Stimulated activated CD8-positive, alpha-beta memory T cell treated with anti-CD3 and anti-CD28 coated beads, Interleukin-4, amount 100 ng/mL, for 4 hours (primary cell): ENCODE measurements around the gene STING1.
"Not testable (repeated sequence)": the region's sequence is repeated elsewhere in the genome, so short reads cannot be mapped to it uniquely, and the experiment has no call there.

Experiments
- DNase-seq, 2 donors: peaks; one replicate each; pipeline ENCODE4 v3.0.0-alpha.2; 2020; ENCODE audit warnings: low read depth in 2 of 2, low spot score in 1 of 2

STING1 gene

DNA sequence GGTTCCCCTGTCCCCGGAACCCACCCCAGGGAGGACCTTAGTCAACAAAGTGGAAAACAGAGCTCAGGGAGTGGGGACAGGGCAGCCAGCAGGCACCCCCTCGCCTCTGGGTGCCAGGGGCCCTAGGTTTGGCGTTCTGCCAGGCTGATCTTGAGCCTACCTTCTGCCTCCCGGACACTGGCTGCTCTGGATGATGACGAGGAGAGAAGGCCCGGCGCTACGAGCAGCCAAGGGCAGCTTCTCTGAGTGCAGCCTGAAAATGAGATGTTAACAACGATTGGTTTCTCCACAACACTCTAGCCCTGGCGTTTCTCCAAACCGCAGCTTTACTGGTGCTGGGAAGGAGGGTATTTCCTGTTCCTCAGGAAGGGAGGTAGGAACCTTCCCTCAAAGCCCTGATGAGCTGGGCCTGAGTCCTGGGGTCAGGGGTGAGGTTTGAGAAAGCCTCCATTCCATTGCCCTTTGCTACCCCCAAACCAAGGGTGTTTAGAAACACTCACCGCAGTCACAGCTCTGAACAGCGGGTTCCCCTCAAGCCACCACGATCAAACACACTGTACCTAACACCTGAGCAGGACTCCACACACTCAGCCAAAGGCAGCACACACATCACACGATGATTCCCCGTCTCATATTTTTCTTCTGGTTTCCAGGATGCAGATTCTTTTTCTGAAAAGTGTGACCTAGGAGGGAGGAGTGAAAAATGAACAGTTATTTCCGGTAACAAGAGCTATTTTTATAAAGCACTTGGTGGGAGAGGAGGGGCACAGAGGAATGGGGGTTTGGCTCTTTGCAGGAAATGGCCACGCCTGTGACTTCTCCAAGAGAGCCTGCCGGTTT lies at the start of gene STING1:
Gene STING1 (minus strand): TSS at position 709 of the 840 bp plus-strand sequence. CDS start 1,054 bp downstream, outside the sequence.
- DNase-seq = no peak

DNA sequence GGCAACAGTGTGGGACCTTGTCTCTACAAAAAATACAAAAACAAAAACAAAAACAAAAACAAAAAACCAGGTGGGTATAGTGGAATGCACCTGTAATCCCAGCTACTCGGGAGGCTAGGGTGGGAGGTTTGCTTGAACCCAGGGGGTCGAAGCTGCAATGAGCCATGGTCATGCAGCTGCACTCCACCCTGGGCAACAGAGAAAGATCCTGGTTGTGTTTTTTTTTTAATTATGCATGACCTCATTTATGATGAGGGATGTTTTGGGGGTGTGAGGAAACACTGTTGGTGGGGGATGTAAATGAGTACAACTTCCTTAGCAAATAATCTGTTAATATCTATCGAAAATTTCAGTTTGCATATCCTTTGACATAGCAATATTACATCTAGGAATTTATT lies 49.2 kb upstream of the STING1 start:
- DNase-seq = no peak

DNA sequence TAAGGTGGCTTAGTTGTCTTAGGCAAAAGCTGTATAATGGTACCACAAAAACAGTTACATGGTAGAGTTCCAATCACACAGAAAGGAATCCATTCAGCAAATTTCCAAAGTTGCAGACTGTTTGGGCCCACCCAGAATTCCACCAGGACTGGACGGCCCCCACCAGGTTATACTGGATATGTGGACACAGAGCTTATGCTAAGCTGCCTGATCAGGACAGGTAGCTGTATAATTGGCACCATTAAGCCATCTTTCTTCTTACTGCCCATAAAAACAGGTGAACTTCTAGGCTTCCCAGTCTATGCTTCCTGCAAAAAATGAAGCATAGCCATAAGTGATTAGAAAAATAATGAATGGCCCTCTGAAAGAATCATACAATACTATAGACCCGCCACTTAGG lies 47.5 kb upstream of the STING1 start:
- not testable (repeated sequence) for DNase-seq

DNA sequence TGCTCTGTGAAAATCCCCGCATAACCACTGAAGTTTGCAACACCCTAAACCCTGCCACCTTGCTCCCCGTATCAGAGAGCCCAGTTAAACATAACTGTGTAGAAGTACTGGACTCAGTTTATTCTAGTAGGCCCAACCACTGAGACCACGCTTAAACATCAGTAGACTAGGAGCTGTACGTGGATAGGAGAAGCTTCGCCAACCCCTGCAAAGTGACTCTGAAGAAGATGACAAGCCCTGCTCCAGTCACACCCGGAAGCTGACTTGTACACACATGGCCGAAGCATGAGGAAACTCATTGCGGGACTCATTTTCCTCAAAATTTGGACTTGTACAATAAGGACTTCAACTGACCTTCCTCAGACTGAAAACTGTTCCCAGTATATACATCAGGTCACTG lies 46.1 kb upstream of the STING1 start:
- DNase-seq = not testable (repeated sequence)

DNA sequence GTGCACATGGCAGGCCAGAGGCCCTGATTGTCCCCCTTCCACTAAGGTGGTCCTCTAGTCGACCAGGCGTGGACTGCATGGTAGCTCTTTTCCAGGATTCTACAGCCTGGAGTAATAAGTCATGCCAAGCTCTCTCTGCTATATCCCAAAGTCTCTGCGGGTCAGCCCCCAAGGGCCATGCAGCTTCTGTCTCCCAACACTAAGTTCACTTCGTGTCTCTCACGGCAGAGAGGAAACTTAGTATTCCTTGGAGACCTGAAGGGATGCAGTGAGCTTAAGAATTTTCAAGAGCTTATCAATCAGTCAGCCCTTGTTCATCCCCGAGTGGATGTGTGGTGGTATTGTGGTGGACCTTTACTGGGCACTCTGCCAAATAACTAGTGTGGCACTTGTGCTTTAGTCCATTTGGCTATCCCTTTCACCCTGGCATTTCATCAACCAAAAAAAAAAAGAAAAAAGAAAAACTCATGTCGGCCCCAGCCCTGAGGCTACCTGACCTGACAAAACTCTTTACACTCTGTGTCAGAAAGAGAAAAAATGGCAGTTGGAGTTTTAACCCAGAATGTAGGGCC lies 45.4 kb upstream of the STING1 start:
- DNase-seq = not testable (repeated sequence)

DNA sequence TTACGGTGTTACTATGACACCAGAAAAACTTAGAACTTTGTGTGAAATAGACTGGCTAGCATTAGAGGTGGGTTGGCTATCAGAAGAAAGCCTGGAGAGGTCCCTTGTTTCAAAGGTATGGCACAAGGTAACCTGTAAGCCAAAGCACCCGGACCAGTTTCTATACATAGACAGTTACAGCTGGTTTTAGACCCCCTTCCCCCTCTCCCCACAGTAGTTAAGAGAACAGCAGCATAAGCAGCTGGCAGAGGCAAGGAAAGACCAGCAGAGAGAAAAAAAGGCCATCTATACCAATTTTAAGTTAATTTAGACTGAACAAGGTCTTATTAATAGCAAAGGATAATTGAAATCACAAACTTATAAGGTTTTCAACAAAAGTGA lies 44.5 kb upstream of the STING1 start:
- DNase-seq = not testable (repeated sequence)

DNA sequence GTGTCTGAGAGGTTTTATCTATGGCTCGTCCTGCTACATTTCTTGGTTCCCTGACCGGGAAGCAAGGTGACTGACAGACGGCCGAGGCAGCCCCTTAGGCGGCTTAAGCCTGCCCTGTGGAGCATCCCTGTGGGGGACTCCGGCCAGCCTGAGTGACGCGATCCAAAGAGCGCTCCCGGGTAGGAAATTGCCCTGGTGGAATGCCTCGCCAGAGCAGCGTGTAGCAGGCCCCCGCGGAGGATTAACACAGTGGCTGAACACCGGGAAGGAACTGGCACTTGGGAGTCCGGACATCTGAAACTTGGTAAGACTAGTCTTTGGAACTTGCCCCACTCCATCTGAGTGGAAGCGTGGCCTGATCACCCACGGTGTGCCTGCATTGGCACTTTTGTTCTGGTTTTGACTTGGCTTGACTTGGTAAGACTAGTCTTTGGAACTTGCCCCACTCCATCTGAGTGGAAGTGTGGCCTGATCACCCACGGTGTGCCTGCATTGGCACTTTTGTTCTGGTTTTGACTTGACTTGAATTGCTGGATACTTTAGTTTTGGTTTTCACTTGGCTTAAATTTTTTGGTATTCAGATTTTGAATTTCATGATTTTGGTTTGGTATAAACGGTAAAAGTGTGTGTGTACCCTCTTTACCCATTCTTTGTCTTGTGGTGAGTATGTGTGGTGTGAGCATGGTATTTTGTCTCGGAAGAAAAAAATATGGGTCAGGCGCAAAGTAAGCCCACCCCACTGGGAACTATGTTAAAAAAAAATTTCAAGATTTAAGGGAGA lies 43.9 kb upstream of the STING1 start:
- DNase-seq = not testable (repeated sequence)

DNA sequence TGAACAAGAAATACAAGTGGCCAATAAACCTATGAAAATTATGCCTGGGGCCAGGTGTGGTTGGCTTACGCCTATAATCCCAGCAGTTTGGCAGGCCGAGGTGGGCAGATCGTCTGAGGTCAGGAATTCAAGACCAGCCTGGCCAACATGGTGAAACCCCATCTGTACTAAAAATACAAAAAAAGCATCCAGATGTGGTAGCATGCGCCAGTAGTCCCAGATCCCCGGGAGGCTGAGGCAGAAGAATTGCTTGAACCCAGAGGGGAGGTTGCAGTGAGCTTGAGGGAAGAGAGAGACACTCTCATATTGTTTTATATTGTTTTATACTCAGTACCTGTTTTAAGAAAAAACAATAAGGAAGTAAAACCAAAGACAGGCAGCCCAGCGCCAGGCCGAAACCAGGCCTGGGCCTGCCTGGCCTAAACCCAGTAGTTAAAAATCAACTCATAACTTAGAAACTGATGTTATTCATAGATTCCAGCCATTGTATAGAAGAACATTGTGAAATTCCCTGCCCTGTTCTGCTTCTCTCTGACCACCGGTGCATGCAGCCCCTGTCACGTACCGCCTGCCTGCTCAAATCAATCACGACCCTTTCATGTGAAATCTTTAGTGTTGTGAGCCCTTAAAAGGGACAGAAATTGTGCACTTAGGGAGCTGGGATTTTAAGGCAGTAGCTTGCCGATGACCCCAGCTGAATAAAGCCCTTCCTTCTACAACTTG lies 43.2 kb upstream of the STING1 start:
- not testable (repeated sequence) for DNase-seq

DNA sequence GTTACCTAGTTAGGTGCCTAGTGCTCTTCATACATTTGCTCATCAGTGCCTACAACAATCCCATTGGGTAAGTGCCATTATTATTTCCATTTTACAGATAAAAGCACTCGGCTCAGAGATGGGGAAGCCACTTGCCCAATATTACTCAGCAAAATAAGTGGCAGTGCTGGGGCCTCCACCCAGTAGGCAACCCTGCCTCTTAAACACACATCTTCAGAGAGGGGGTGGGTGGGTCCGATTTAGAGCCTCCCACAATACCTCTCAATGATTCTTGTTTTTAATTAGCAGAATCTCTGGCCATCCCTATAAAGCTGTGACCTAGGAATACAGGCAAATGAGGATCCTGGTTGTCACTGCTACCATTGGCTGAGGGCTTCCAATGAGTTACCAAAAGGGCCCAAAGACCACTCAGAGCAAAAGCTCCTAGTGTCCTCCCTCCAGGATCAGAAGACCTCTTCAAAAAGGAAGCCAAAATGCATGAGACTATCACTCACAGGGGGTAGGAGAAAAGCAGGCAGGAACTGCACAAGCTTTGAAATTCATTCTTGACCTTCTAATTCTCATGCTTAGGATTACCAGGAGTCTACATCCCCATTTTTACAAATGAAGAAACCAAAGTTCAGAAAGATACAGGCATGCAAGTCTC lies 42.5 kb upstream of the STING1 start:
- no peak for DNase-seq

DNA sequence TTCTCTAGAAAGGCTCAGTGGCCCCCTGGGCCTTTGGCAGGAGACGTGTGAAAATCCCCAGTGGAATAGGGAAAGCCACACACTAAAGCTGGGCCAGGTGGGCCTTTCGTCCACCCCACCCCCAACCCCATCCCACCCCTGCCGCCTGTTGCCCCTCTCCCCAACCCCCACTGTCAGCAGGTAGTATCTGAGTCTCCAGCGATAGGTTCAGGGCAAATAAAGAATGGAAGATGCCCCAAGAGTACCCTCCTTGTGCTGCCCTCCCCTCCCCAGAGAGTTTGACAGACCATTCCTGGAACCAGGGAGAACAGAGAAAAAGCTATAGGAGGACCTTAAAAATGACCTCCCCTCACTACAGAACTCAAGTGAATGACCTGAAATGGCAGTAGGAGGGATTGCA lies 41.9 kb upstream of the STING1 start:
- no peak for DNase-seq

DNA sequence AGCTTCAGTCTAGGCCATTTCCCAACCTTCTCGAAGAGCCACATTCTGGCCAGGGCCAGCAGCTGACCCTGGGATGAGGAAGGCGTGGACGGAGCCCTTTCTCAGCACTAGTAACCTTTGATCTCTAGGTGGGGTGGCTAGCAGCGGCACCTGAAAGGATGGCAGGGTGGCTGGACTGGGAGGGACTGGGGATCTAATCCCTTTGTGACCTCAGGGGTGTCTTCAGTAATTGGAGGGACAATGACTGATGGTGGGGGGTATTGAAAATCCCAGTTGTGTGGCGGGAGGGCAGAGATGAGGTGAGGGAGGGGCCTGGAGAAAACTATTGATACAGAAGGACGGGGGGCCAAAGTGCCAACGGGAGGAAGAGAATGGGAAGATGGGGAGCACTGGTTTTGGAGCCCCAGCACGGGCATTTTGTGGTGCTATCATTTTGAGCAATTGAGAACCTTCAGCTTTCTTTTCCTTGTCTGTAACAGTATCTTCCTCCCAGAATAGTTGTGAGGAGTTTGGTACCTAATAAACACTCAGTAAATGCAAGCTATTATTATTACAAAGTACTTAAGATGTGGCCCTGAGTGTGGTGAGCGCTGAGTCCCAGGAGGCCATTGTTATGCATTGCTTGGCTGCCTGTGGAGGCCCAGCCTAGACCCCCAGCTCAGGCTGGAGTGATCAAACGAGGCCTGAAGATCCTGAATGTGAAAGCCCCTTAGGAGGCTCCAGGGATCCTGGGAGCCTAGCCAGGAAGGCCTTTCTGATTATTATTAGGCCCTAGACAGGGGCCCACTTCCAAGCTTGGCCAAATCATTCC lies 41.3 kb upstream of the STING1 start:
- DNase-seq = no peak

DNA sequence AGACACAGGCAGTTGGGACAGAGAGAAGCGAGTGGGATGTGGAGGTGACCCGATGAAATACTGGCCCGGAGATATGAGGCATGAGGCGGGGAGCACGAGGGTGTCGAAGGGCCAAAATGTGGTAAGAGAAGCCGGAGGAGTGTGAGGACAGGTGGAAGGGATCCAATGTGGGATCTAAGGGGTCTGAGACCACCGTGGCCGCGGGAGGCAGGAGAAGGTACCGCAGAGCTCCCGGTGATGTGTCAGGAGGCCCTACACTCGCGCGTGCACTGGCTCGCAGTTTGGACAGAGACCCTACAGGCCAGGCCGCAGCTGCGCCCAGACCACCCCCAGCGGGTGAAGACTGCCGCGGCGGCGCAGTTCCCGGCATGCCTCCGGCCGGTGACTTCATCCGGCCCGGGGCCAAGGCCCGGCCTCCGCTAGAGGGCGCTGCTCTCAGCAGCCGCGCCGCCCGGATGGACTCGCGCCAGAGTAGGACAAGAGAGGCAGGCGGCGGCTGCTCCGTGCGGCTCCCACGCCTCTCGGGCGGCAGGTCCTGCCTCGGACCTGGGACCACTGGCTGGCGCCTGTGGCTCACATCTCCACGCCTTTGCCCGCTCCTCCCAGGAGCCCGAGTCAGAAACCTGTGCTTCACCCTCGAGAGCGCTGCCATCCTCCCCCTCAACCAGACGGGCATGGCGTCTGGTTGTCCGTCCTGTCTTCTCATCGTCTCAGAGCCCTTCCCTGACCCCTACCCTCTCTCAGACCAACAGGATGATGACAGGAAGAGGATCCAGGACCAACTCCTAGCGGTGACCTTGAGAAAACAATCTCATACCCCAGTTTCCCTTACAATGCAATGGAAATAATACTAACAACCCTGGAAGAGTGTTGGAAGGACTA lies 35.4 kb upstream of the STING1 start:
- DNase-seq = peak; percentile 67 to 72

DNA sequence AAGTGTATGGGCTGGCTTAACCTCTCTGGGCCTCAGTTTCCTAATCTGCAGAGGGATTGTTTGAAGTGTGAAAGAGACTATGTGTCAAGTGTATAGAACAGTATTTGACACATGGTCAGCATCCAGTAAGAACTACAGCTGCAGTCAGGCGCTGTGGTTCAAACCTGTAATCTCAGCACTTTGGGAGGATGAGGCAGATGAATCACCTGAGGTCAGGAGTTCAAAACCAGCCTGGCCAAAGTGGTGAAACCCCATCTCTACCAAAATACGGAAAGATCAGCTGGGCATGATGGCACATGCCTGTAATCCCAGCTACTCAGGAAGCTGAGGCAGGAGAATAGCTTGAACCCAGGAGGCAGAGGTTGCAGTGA lies 31.9 kb upstream of the STING1 start:
- DNase-seq = no peak

DNA sequence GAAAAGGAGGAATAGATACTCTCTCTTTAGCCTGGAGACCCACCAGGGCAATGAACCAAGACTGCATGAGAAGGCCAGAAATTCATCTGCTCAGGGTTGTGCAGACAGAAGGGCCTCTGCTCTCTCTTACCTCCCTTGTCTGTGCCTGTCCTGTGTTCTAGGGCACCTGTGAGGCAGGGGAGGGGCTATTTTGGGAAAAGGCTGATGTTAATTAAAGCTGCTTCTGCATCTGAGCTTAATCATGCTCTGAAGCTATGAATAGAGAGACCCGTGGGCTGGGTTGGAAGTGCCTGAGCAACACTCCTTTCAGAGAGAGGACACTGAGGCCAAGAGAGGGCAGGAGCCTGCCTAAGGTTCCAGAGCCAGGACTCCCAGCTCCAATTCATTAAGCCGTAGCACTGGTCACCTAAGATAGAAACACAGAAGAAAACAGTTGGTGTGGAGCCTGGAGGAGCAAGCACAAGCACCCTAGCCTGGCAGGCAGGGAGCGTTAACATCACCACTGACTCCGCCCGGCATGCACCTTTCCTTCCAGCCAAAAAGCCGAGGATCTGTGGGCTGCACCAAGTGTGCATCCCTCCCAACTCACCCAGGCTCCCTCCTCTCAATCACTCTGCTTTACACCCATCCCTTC lies 31.4 kb upstream of the STING1 start:
- DNase-seq = no peak

DNA sequence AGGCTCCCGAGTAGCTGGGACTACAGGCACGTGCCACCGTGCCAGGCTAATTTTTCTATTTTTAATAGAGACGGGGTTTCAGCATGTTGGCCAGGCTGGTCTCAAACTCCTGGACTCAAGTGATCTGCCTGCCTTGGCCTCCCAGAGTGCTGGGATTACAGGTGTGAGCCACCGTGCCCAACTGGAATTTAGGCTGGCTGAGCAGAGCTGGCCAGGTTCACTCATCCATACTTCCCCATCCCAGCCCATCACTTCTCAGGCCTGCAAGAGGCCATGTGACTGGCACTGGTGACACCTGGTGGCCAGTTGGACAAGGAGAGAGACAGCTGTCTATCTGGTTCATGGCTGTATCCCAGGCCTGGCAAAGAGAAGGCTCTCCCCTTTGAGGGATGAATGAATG lies 30.9 kb upstream of the STING1 start:
- DNase-seq = peak; percentile 55 to 60

DNA sequence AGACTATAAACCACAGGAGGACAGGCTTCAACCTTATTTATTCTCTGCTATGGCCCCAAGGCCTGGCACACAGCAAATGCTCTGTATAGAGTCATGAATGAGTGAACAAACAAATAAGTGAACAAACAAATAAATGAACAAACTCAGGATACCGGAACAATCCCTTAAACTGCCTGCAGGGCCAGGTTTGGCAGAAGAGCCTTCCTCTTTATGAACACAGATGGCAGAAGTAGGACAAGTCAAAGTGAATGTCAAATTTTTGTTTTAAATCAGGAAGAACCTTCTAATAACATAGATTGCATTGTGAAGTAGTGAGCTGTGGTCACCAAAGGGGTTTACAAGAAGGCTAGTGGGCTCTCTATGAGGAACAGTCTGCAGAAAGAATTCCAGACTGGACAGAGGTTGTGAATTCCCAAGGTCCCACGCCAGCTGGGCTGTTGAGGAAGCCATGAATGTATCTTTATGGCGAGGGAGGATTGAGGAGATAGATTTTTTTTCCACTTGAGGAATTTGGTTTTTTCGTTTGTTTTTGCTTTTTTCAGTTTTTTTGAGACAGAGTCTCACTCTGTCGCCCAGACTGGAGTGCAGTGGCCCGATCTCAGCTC lies 30.3 kb upstream of the STING1 start:
- no peak for DNase-seq

DNA sequence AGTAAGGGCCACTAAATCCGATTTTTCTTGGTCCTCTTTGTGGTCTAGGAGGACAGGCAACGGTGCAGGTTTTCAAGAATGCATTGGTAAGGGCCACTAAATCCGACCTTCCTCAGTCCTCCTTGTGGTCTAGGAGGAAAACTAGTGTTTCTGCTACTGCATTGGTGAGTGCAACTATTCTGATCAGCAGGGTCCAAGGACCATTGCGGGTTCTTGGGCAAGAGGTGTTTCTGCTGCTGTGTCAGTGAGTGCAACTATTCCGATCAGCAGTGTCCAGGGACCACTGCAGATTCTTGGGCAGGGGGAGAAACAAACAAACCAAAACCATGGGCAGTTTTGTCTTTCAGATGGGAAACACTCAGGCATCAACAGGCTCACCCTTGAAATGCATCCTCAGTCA lies 22.2 kb upstream of the STING1 start:
- DNase-seq = not testable (repeated sequence)

DNA sequence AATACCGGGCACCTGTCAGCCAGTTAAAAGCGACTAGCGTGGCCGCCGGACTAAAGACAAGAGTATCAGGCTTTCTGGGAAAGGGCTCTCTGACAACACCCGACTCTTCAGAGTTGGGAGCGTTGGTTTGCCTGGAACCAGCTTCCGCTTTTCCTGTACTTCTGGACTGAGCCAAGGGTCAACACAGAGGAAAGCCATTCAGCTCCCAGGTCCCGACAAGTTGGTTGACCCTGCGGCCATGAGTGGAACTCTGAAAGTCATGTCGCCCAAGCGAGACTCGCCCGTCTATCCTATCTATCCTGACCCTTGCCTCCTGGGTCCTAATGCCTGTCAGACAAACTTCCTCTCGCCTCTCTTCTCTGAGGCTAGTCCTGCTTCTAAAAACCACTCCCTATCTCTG lies 21.3 kb upstream of the STING1 start:
- DNase-seq = not testable (repeated sequence)
